ENCODE measurements around the gene LY86.

DNA sequence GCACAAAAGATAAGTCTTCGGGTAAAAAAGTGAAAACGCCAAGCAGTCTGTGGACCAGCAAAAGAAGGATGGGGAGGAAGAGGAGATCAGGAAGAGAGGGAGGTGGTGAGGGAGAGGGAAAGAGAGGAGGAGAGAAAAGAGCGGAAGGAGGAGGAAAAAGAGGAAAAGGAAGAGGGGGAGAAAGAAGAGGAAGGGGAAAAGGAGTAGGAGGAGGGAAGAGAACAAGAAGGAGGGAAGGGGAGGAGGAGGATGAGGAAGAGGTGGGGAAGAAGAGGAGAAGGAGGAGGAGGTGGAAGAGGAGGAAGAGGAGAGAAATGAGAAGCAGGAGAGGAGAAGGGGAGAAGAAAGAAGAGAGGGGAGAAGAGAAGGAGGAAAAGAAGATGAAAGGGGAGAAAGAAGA is 6.5 kb downstream of the LY86 start:
- TF ChIP-seq, protein P1, sequence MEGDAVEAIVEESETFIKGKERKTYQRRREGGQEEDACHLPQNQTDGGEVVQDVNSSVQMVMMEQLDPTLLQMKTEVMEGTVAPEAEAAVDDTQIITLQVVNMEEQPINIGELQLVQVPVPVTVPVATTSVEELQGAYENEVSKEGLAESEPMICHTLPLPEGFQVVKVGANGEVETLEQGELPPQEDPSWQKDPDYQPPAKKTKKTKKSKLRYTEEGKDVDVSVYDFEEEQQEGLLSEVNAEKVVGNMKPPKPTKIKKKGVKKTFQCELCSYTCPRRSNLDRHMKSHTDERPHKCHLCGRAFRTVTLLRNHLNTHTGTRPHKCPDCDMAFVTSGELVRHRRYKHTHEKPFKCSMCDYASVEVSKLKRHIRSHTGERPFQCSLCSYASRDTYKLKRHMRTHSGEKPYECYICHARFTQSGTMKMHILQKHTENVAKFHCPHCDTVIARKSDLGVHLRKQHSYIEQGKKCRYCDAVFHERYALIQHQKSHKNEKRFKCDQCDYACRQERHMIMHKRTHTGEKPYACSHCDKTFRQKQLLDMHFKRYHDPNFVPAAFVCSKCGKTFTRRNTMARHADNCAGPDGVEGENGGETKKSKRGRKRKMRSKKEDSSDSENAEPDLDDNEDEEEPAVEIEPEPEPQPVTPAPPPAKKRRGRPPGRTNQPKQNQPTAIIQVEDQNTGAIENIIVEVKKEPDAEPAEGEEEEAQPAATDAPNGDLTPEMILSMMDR (IDR thresholded peaks at IDR 0.05) = no peak
- TF ChIP-seq POLR2A (IDR thresholded peaks at IDR 0.05) = no peak

All from uterus (tissue), 2 donors.